HEK293 (cell line): ENCODE measurements around the gene MSTN.

ENCODE experiments used
- CTCF ChIA-PET: fragments of 350-600 bp; formaldehyde crosslinking; extraction: SDS; loops from one replicate; lab custom pipeline; 2021; ENCODE audit warnings: antibody characterized with exemption; lab: Yijun Ruan, JAX
- POLR2A ChIA-PET: fragments of 300-600 bp; formaldehyde crosslinking; extraction: SDS; loops from one replicate; lab custom pipeline; 2020; ENCODE audit warnings: antibody characterized with exemption, inconsistent platforms; lab: Yijun Ruan, JAX
- H3K27ac ChIP-seq: fragments of 200-500 bp; sonication (Bioruptor generic); 2 replicates; pipeline ENCODE4 v1.5.1; 2014; ENCODE audit warnings: low read depth, low read length, control low read depth, inconsistent platforms; ENCODE audit errors: extremely low read depth
- H3K36me3 ChIP-seq, 2 experiments: fragments of 200-500 bp in 1 of 2; sonication (Bioruptor generic) in 1 of 2; 1 replicate in 1 of 2; 2 replicates in 1 of 2; pipeline ENCODE4 v1.5.1; 2014 to 2017; ENCODE audit warnings: inconsistent platforms in 2 of 2, low read length in 2 of 2; ENCODE audit not compliant: control insufficient read depth in 2 of 2, insufficient read depth in 1 of 2
- H3K4me1 ChIP-seq: fragments of 200-500 bp; sonication (Bioruptor generic); 2 replicates; pipeline ENCODE4 v1.5.1; 2014; ENCODE audit warnings: mild to moderate bottlenecking, low read length, inconsistent platforms; ENCODE audit not compliant: control insufficient read depth, insufficient read depth
- H3K4me3 ChIP-seq: 2 replicates; pipeline ENCODE4 v1.5.1; 2011; ENCODE audit warnings: low read depth, mild to moderate bottlenecking, control low read depth, low read length, moderate library complexity
- H3K9me3 ChIP-seq: fragments of 200-500 bp; sonication (Bioruptor generic); 2 replicates; pipeline ENCODE4 v1.5.1; 2014; ENCODE audit warnings: low read depth, low read length, inconsistent platforms; ENCODE audit not compliant: control insufficient read depth, insufficient read depth
- GLI2 ChIP-seq: fragments of 450-650 bp; formaldehyde crosslinking; IDR thresholded peaks from 2 replicates; pipeline ENCODE4; 2017; ENCODE audit warnings: missing biosample characterization, missing genetic modification characterization, low read depth, borderline replicate concordance
- IKZF3 ChIP-seq: fragments of 450-650 bp; IDR thresholded peaks from 2 replicates; pipeline ENCODE4 v1.5.0; 2018; ENCODE audit warnings: missing biosample characterization, mild to moderate bottlenecking, missing genetic modification characterization, moderate library complexity
- MEIS1 ChIP-seq: sonication (generic); formaldehyde crosslinking; IDR thresholded peaks from 2 replicates; pipeline ENCODE4 v1.8.1; 2022; ENCODE audit warnings: missing genetic modification reagents, mild to moderate bottlenecking, borderline replicate concordance
- PRDM2 ChIP-seq: fragments of 450-650 bp; formaldehyde crosslinking; IDR thresholded peaks from 2 replicates; pipeline ENCODE4 v1.5.1; 2016; ENCODE audit warnings: missing biosample characterization, missing genetic modification characterization, borderline replicate concordance
- RBAK ChIP-seq: fragments of 450-650 bp; formaldehyde crosslinking; IDR thresholded peaks from 2 replicates; pipeline ENCODE4 v1.5.1; 2016; ENCODE audit warnings: missing biosample characterization, missing genetic modification characterization
- SCRT2 ChIP-seq: fragments of 450-650 bp; formaldehyde crosslinking; IDR thresholded peaks from 2 replicates; pipeline ENCODE4 v1.5.1; 2016; ENCODE audit warnings: missing biosample characterization, missing genetic modification characterization
- SP2 ChIP-seq: fragments of 450-650 bp; formaldehyde crosslinking; IDR thresholded peaks from 2 replicates; pipeline ENCODE4 v1.5.1; 2016; ENCODE audit warnings: missing biosample characterization, missing genetic modification characterization
- ZNF16 ChIP-seq: fragments of 450-650 bp; formaldehyde crosslinking; IDR thresholded peaks from 2 replicates; pipeline ENCODE4 v1.5.1; 2016; ENCODE audit warnings: low read depth, missing biosample characterization, missing genetic modification characterization
- ZNF23 ChIP-seq: fragments of 450-650 bp; formaldehyde crosslinking; IDR thresholded peaks from 2 replicates; pipeline ENCODE4 v1.5.1; 2016; ENCODE audit warnings: missing biosample characterization, missing genetic modification characterization, borderline replicate concordance
- ZNF266 ChIP-seq: fragments of 450-650 bp; formaldehyde crosslinking; IDR thresholded peaks from 2 replicates; pipeline ENCODE4 v1.5.1; 2016; ENCODE audit warnings: missing biosample characterization, missing genetic modification characterization, low read depth
- ZNF302 ChIP-seq: fragments of 450-650 bp; formaldehyde crosslinking; IDR thresholded peaks from 2 replicates; pipeline ENCODE4 v1.5.1; 2016; ENCODE audit warnings: missing biosample characterization, missing genetic modification characterization, low read depth
- ZNF335 ChIP-seq: fragments of 450-650 bp; formaldehyde crosslinking; conservative IDR thresholded peaks from 2 replicates; pipeline ENCODE4 v1.5.1; 2016; ENCODE audit warnings: missing biosample characterization, missing genetic modification characterization
- ZNF391 ChIP-seq: fragments of 450-650 bp; formaldehyde crosslinking; IDR thresholded peaks from 2 replicates; pipeline ENCODE4 v1.5.1; 2016; ENCODE audit warnings: low read depth, missing biosample characterization, missing genetic modification characterization, borderline replicate concordance
- ZNF518A ChIP-seq: fragments of 450-650 bp; formaldehyde crosslinking; conservative IDR thresholded peaks from 2 replicates; pipeline ENCODE4 v1.5.1; 2016; ENCODE audit warnings: low read depth, missing biosample characterization, missing genetic modification characterization
- ZNF548 ChIP-seq: fragments of 450-650 bp; formaldehyde crosslinking; IDR thresholded peaks from 2 replicates; pipeline ENCODE4 v1.5.1; 2016; ENCODE audit warnings: missing biosample characterization, missing genetic modification characterization
- ZNF561 ChIP-seq: fragments of 450-650 bp; IDR thresholded peaks from 2 replicates; pipeline ENCODE4 v1.5.1; 2018; ENCODE audit warnings: missing biosample characterization, missing genetic modification characterization, borderline replicate concordance
- ZNF571 ChIP-seq: fragments of 450-650 bp; formaldehyde crosslinking; IDR thresholded peaks from 2 replicates; pipeline ENCODE4 v1.5.0; 2017; ENCODE audit warnings: missing biosample characterization, missing genetic modification characterization
- ZNF776 ChIP-seq: fragments of 450-650 bp; formaldehyde crosslinking; IDR thresholded peaks from 2 replicates; pipeline ENCODE4 v1.5.0; 2017; ENCODE audit warnings: missing biosample characterization, missing genetic modification characterization, borderline replicate concordance

MSTN gene

GRCh38 chr2:190107409-190107808 is 44.9 kb upstream of the MSTN start:
- no peak overlapping the region for H3K27ac ChIP-seq
- ChIA-PET POLR2A (no interaction called here), CTCF (no interaction called here)
- H3K36me3 ChIP-seq: no peaks in the 10 kb centered on the region
- no peaks in the 10 kb centered on the region for H3K9me3 ChIP-seq
- TF ChIP-seq ZNF571 (tag by site-specific recombination) (no peak), ZNF23 (no peak), SP2 (tag by site-specific recombination) (no peak), GLI2 (tag by site-specific recombination) (no peak), ZNF16 (tag by site-specific recombination) (no peak), ZNF561 (no peak), IKZF3 (tag by site-specific recombination) (no peak), ZNF266 (tag by site-specific recombination) (no peak), MEIS1 (CRISPR knock-in tag) (no peak), ZNF302 (tag by site-specific recombination) (no peak), RBAK (tag by site-specific recombination) (no peak), ZNF518A (tag by site-specific recombination) (no peak), SCRT2 (no peak), ZNF548 (tag by site-specific recombination) (no peak), ZNF335 (no peak), ZNF391 (tag by site-specific recombination) (no peak), ZNF776 (tag by site-specific recombination) (no peak), PRDM2 (tag by site-specific recombination) (no peak)
- TF ChIP-seq, all 188 proteins: peak for 0
- Histone ChIP-seq H3K4me1 (no peaks in the 10 kb centered on the region), H3K4me3 (no peak overlapping the region)
